ENCODE measurements around the gene GFOD1. TPM values are rescaled to one million over a fixed set of nuclear protein-coding genes. Genes with fewer than 3 reads are reported as not detected.

Gene GFOD1
- total and polyA plus RNA-seq, 10 of the 15 experiments (the other 5 are each of a cell fraction or from before 2014, with no cell fraction given) = 6.5 to 41.4 (median 16.0) TPM

GRCh38 chr6:13455552-13455966 lies 31.8 kb downstream of the GFOD1 start:
- in situ Hi-C loops (cut with MboI) = no loop called here
- ATAC-seq = peak; percentile 31
- Histone ChIP-seq H3K4me1 (ENCODE audit: control insufficient read depth, insufficient read depth, low read length) (peaks cover 48% of the 10 kb centered on the region), H3K36me3 (ENCODE audit: control insufficient read depth in 2 of 2, insufficient read depth in 2 of 2, low read length in 1 of 2) (peaks cover 8 to 19% of the 10 kb centered on the region in 2 experiments), H3K9me3 (replicated peaks; ENCODE audit: control insufficient read depth, insufficient read depth, low read length) (no peaks in the 10 kb centered on the region; the same call in 2 of the 3 replicates), H3K4me2 (ENCODE audit: control insufficient read depth, insufficient read depth) (peak overlapping the region; percentile 58), H3K27ac (ENCODE audit: control insufficient read depth, insufficient read depth) (peak overlapping the region; percentile 71), H3K9ac (ENCODE audit: control insufficient read depth, insufficient read depth, low read length) (peak overlapping the region; percentile 8), H4K20me1 (ENCODE audit: control insufficient read depth, insufficient read depth) (no peaks in the 10 kb centered on the region), H2AFZ (ENCODE audit: control insufficient read depth, low read depth, low read length) (no peak overlapping the region), H3K27me3 (replicated peaks in 1 of 2; ENCODE audit: control insufficient read depth in 2 of 2, insufficient read depth in 2 of 2, low read length in 1 of 2) (no peaks in the 10 kb centered on the region), H3K79me2 (ENCODE audit: control insufficient read depth, insufficient read depth, low read length) (peaks cover 56% of the 10 kb centered on the region), H3K4me3 (no peak overlapping the region)
- intact Hi-C loops (cut with micrococcal nuclease; ENCODE audit: unreplicated experiment) = no loop called here
- 12% methylated on average over 5 of the region's 5 CpGs for WGBS (ENCODE audit: insufficient coverage, insufficient replicate concordance, low lambda C conversion rate, missing lambda C conversion rate)
- no peak for DNase-seq (ENCODE audit: low read depth, low spot score)
- POLR2A ChIA-PET = interaction anchor here (0.8 to 4.9 kb wide), 8 partner anchors 10 to 119 kb away, joined by 3 to 21 read pairs (median 8); partner anchors contain the start of genes GFOD1 and SIRT5
- FAIRE-seq = no peak
- RAD21 ChIA-PET (ENCODE audit: unreplicated experiment) = interaction anchor here (1.4 to 6.5 kb wide), 9 partner anchors 10 to 119 kb away, joined by 3 to 98 read pairs (median 7); partner anchors contain the start of gene SIRT5
- CTCF ChIA-PET = interaction anchor here (0.7 to 6.7 kb wide), 9 partner anchors 23 to 611 kb away, joined by 3 to 75 read pairs (median 6); partner anchors contain the start of gene SIRT5
- no TSS peak for BruUV-seq (replicated peaks)
- SMC1A ChIA-PET (ENCODE audit: uncharacterized antibody, unreplicated experiment) = interaction anchor here (0.7 to 11.4 kb wide), 18 partner anchors 10 to 161 kb away, joined by 3 to 179 read pairs (median 10); partner anchors contain the start of gene SIRT5
- no peak for TF ChIP-seq PKNOX1 (IDR thresholded peaks at IDR 0.05)
- 0 out of 2 replicates have a peak, but pooled peaks have one; percentile 20 for TF ChIP-seq BCL11A (IDR thresholded peaks at IDR 0.05; ENCODE audit: low read depth, low read length)
- TF ChIP-seq ATF7 (IDR thresholded peaks at IDR 0.05; ENCODE audit: low read depth) = peak; percentile 8; the same call in 1 of the 2 replicates
- no peak for TF ChIP-seq ATF3 (IDR thresholded peaks at IDR 0.05; ENCODE audit: borderline replicate concordance, extremely low read depth, low read depth, low read length)
- no peak for TF ChIP-seq MEF2B (IDR thresholded peaks at IDR 0.05; ENCODE audit: partially characterized antibody, poor library complexity, severe bottlenecking)
- TF ChIP-seq MEF2A (IDR thresholded peaks at IDR 0.05; ENCODE audit: insufficient read depth, low read depth, low read length) = 0 out of 2 replicates have a peak, but pooled peaks have one; percentile 22
- TF ChIP-seq NFIC (IDR thresholded peaks at IDR 0.05; ENCODE audit: low read depth, low read length) = no peak
- TF ChIP-seq EGR1 (IDR thresholded peaks at IDR 0.05; ENCODE audit: borderline replicate concordance in 1 of 2, low read depth in 2 of 2, low read length in 2 of 2) = peak in 1 of 2 experiments; percentile 59; a peak in 1 of 3 replicates
- no peak for TF ChIP-seq POU2F2 (IDR thresholded peaks at IDR 0.05; ENCODE audit: borderline replicate concordance, low read depth, low read length)

Data from GM12878 (cell line).